H9 (cell line): Measurements from ENCODE around the gene TCEA3. TPM values are rescaled to one million over a fixed set of nuclear protein-coding genes. Genes with fewer than 3 reads are reported as not detected.

Source experiments
- DNase-seq: peaks from one replicate; pipeline ENCODE4 v3.0.0-alpha.2; 2017
- H2AFZ ChIP-seq: one replicate; pipeline ENCODE4 v1.6.1; 2013; ENCODE audit warnings: mild to moderate bottlenecking, low read length, control low read depth, moderate library complexity
- H2AK5ac ChIP-seq: 2 replicates; pipeline ENCODE4 v1.6.1; 2013; ENCODE audit warnings: low read length, control low read depth, mixed read lengths; ENCODE audit not compliant: insufficient read length
- H2BK120ac ChIP-seq: one replicate; pipeline ENCODE4 v1.6.1; 2013; ENCODE audit warnings: low read depth, mild to moderate bottlenecking, low read length, control low read depth, inconsistent platforms; ENCODE audit not compliant: poor library complexity, severe bottlenecking
- H2BK12ac ChIP-seq: 2 replicates; pipeline ENCODE4 v1.6.1; 2013; ENCODE audit warnings: low read length, control low read depth, mixed read lengths, low read depth; ENCODE audit not compliant: insufficient read length
- H2BK15ac ChIP-seq: 2 replicates; pipeline ENCODE4 v1.6.1; 2013; ENCODE audit warnings: low read depth, low read length, control low read depth
- H2BK20ac ChIP-seq: one replicate; pipeline ENCODE4 v1.6.1; 2013; ENCODE audit warnings: low read depth, mild to moderate bottlenecking, low read length, control low read depth, inconsistent platforms; ENCODE audit not compliant: poor library complexity, severe bottlenecking
- H2BK5ac ChIP-seq: 2 replicates; pipeline ENCODE4 v1.6.1; 2013; ENCODE audit warnings: low read length, control low read depth, mixed read lengths; ENCODE audit not compliant: insufficient read length
- H3K14ac ChIP-seq: 2 replicates; pipeline ENCODE4 v1.6.1; 2013; ENCODE audit warnings: low read length, control low read depth; ENCODE audit not compliant: insufficient read depth
- H3K18ac ChIP-seq: 2 replicates; pipeline ENCODE4 v1.6.1; 2013; ENCODE audit warnings: low read depth, mild to moderate bottlenecking, mixed read lengths, low read length, control low read depth; ENCODE audit not compliant: insufficient read length
- H3K23ac ChIP-seq: 2 replicates; pipeline ENCODE4 v1.6.1; 2013; ENCODE audit warnings: low read length, control low read depth, mixed read lengths, low read depth; ENCODE audit not compliant: insufficient read length
- H3K23me2 ChIP-seq: 2 replicates; pipeline ENCODE4 v1.6.1; 2013; ENCODE audit warnings: low read depth, mild to moderate bottlenecking, mixed read lengths, low read length, control low read depth; ENCODE audit not compliant: insufficient read length, poor library complexity, severe bottlenecking
- H3K27ac ChIP-seq: 2 replicates; pipeline ENCODE4 v1.5.1; 2013; ENCODE audit warnings: low read length, control low read depth, mixed read lengths, low read depth; ENCODE audit not compliant: insufficient read length
- H3K27me3 ChIP-seq: 2 replicates; pipeline ENCODE4 v1.6.1; 2013; ENCODE audit warnings: low read length, control low read depth, inconsistent platforms; ENCODE audit not compliant: insufficient read depth
- H3K4ac ChIP-seq: 2 replicates; pipeline ENCODE4 v1.6.1; 2013; ENCODE audit warnings: low read depth, mild to moderate bottlenecking, control low read depth, inconsistent platforms, low read length, moderate library complexity
- H3K4me1 ChIP-seq: 2 replicates; pipeline ENCODE4 v1.6.1; 2013; ENCODE audit warnings: low read length, control low read depth, inconsistent platforms; ENCODE audit not compliant: insufficient read depth
- H3K4me2 ChIP-seq: 2 replicates; pipeline ENCODE4 v1.6.1; 2013; ENCODE audit warnings: low read length, control low read depth, mixed read lengths; ENCODE audit not compliant: insufficient read length, insufficient read depth
- H3K56ac ChIP-seq: 2 replicates; pipeline ENCODE4 v1.6.1; 2013; ENCODE audit warnings: low read depth, mild to moderate bottlenecking, mixed read lengths, low read length, control low read depth; ENCODE audit not compliant: insufficient read length
- H3K79me1 ChIP-seq: 2 replicates; pipeline ENCODE4 v1.6.1; 2013; ENCODE audit warnings: low read depth, mild to moderate bottlenecking, moderate library complexity, low read length, control low read depth, inconsistent platforms; ENCODE audit not compliant: insufficient read depth, poor library complexity, severe bottlenecking
- H3K79me2 ChIP-seq: 2 replicates; pipeline ENCODE4 v1.6.1; 2013; ENCODE audit warnings: low read length, control low read depth, inconsistent platforms; ENCODE audit not compliant: insufficient read depth
- H3K9ac ChIP-seq: 2 replicates; pipeline ENCODE4 v1.6.1; 2013; ENCODE audit warnings: low read length, control low read depth, mixed read lengths; ENCODE audit not compliant: insufficient read length; ENCODE audit errors: extremely low read depth
- H3K9me3 ChIP-seq: one replicate; pipeline ENCODE4 v1.6.1; 2013; ENCODE audit warnings: low read depth, low read length, inconsistent platforms; ENCODE audit not compliant: control insufficient read depth
- H3T11ph ChIP-seq: one replicate; pipeline ENCODE4 v1.6.1; 2013; ENCODE audit warnings: mild to moderate bottlenecking, low read length, control low read depth, inconsistent platforms
- H4K20me1 ChIP-seq: one replicate; pipeline ENCODE4 v1.6.1; 2013; ENCODE audit not compliant: control insufficient read depth, insufficient read length, insufficient read depth
- H4K5ac ChIP-seq: 2 replicates; pipeline ENCODE4 v1.6.1; 2013; ENCODE audit warnings: low read depth, mild to moderate bottlenecking, mixed read lengths, low read length, control low read depth; ENCODE audit not compliant: insufficient read length
- H4K8ac ChIP-seq: replicated peaks from 2 replicates; pipeline ENCODE4 v1.6.1; 2013; ENCODE audit warnings: low read length, control low read depth, mixed read lengths, low read depth; ENCODE audit not compliant: insufficient read length
- H4K91ac ChIP-seq: 2 replicates; pipeline ENCODE4 v1.6.1; 2013; ENCODE audit warnings: low read depth, mild to moderate bottlenecking, moderate library complexity, mixed read lengths, low read length, control low read depth; ENCODE audit not compliant: insufficient read length
- H3K27ac Mint-ChIP-seq, 3 experiments: 2 replicates in 2 of 3; 3 replicates in 1 of 3; pipeline ENCODE4 v1.8.0; 2020 to 2021; ENCODE audit warnings: mixed read lengths in 3 of 3, mild to moderate bottlenecking in 1 of 3, moderate library complexity in 1 of 3
- H3K27me3 Mint-ChIP-seq: 2 replicates; pipeline ENCODE4 v1.8.0; 2021; ENCODE audit warnings: low read depth, mild to moderate bottlenecking, moderate library complexity, mixed read lengths
- H3K36me3 Mint-ChIP-seq, 3 experiments: 2 replicates in 2 of 3; 3 replicates in 1 of 3; pipeline ENCODE4 v1.8.0; 2020 to 2021; ENCODE audit warnings: low read depth in 3 of 3, mixed read lengths in 3 of 3; ENCODE audit not compliant: insufficient read depth in 1 of 3
- H3K4me1 Mint-ChIP-seq, 2 experiments: 2 replicates each; pipeline ENCODE4 v1.8.0; 2020; ENCODE audit warnings: mixed read lengths in 2 of 2
- H3K4me3 Mint-ChIP-seq, 2 experiments: 2 replicates in 1 of 2; 3 replicates in 1 of 2; pipeline ENCODE4 v1.8.0; 2020 to 2021; ENCODE audit warnings: mild to moderate bottlenecking in 2 of 2, mixed read lengths in 2 of 2, moderate library complexity in 1 of 2
- H3K9me3 Mint-ChIP-seq, 2 experiments: 2 replicates in 1 of 2; 3 replicates in 1 of 2; pipeline ENCODE4 v1.8.0; 2020; ENCODE audit warnings: mild to moderate bottlenecking in 2 of 2, mixed read lengths in 2 of 2, moderate library complexity in 1 of 2
- CTCF ChIP-seq: fragments of 200-600 bp; sonication (generic); conservative IDR thresholded peaks from 3 replicates; pipeline ENCODE4 v1.8.0; 2021; ENCODE audit warnings: antibody characterized with exemption, mild to moderate bottlenecking
- WGBS: extraction: QIAGEN DNeasy Blood & Tissue Kit; methylation state at CpG from one replicate; pipeline ENCODE4 v1.1.7; 2013; ENCODE audit warnings: missing lambda C conversion rate, low lambda C conversion rate, mixed read lengths; ENCODE audit not compliant: insufficient read length; ENCODE audit errors: extremely low coverage; 5-methylcytosine and 5-hydroxymethylcytosine counted together
- total RNA-seq: library from RNA; stranded (reverse); gene quantifications from 2 replicates; pipeline ENCODE4 v1.2.1, GENCODE V29; 2021

TCEA3 gene
- total RNA-seq, 1 experiment from 2014 or later, result 0.37 TPM

- Histone ChIP-seq H3K23ac (no peak overlapping the region), H3K27ac (no peak overlapping the region), H2BK5ac (no peak overlapping the region), H4K5ac (no peak overlapping the region), H2BK20ac (no peak overlapping the region), H3K79me1 (no peaks in the 10 kb centered on the region), H3K9ac (no peak overlapping the region), H2BK15ac (no peak overlapping the region), H2BK12ac (no peak overlapping the region), H3K4me1 (no peaks in the 10 kb centered on the region), H3T11ph (no peak overlapping the region), H3K18ac (no peak overlapping the region), H3K27me3 (peaks cover 36% of the 10 kb centered on the region), H2BK120ac (no peak overlapping the region), H3K4ac (no peak overlapping the region), H3K79me2 (no peaks in the 10 kb centered on the region), H3K56ac (no peak overlapping the region), H4K91ac (no peak overlapping the region), H3K23me2 (no peaks in the 10 kb centered on the region), H3K9me3 (no peaks in the 10 kb centered on the region), H2AK5ac (no peak overlapping the region), H2AFZ (no peak overlapping the region), H4K8ac (no peak overlapping the region), H4K20me1 (no peaks in the 10 kb centered on the region), H3K14ac (no peak overlapping the region), H3K4me2 (no peak overlapping the region)
- no peak for TF ChIP-seq CTCF
- Mint-ChIP-seq H3K9me3 (no peaks in the 10 kb centered on the region), H3K4me3 (no peak overlapping the region), H3K27ac (no peak overlapping the region), H3K36me3 (no peaks in the 10 kb centered on the region), H3K27me3 (no peaks in the 10 kb centered on the region), H3K4me1 (no peaks in the 10 kb centered on the region)
- no CpG with 5 or more reads among the region's 14 CpGs for WGBS
- no peak for DNase-seq
Observed at GRCh38 chr1:23385119-23385621, 39.4 kb downstream of the TCEA3 start.
